SK-N-SH (cell line): ENCODE results near the gene TMOD3. TPM values are rescaled to one million over a fixed set of nuclear protein-coding genes. Genes with fewer than 3 reads are reported as not detected.

Experiments used
- CTCF ChIA-PET: fragments of 300-600, 350-600 bp; formaldehyde crosslinking; extraction: SDS; loops from one replicate; lab custom pipeline; 2021; lab: Yijun Ruan, JAX
- POLR2A ChIA-PET: fragments of 350-600 bp; sonication (Branson Sonifier 250); formaldehyde crosslinking; extraction: SDS; loops from one replicate; lab custom pipeline; 2020; ENCODE audit warnings: antibody characterized with exemption, inconsistent platforms; lab: Yijun Ruan, JAX
- DNase-seq: peaks from one replicate; pipeline ENCODE4 v3.0.0; 2012
- H2AFZ ChIP-seq: fragments of 200-600 bp; sonication (generic); 2 replicates; pipeline ENCODE4 v1.8.1; 2016; ENCODE audit warnings: antibody characterized with exemption, mild to moderate bottlenecking, low read depth
- H3F3A ChIP-seq: fragments of 200-600 bp; sonication (generic); replicated peaks from 2 replicates; pipeline ENCODE3; 2016; ENCODE audit warnings: antibody characterized with exemption, mild to moderate bottlenecking; ENCODE audit not compliant: insufficient read depth
- H3K27ac ChIP-seq, 2 experiments: fragments of 200-500 bp in 1 of 2; fragments of 200-600 bp in 1 of 2; sonication (Bioruptor generic) in 1 of 2; sonication (generic), shearing (Covaris generic) in 1 of 2; 2 replicates each; pipeline versions ENCODE4 v1.5.1 to v1.6.1; 2014 to 2016; ENCODE audit warnings: low read depth in 2 of 2, inconsistent platforms in 1 of 2, low read length in 1 of 2, mild to moderate bottlenecking in 1 of 2, mixed read lengths in 1 of 2
- H3K27me3 ChIP-seq: fragments of 200-600 bp; sonication (generic), shearing (Covaris generic); 2 replicates; pipeline ENCODE4 v1.6.1; 2016; ENCODE audit warnings: mixed run types; ENCODE audit not compliant: insufficient read depth
- H3K36me3 ChIP-seq, 2 experiments: fragments of 200-500 bp in 1 of 2; fragments of 200-600 bp in 1 of 2; sonication (Bioruptor generic) in 1 of 2; sonication (generic) in 1 of 2; replicated peaks in 1 of 2; 2 replicates each; pipeline versions ENCODE3 to v1.5.1; 2014 to 2016; ENCODE audit warnings: low read length in 1 of 2, mild to moderate bottlenecking in 1 of 2; ENCODE audit not compliant: insufficient read depth in 2 of 2, control insufficient read depth in 1 of 2
- H3K4me1 ChIP-seq, 2 experiments: fragments of 200-500 bp in 1 of 2; fragments of 200-600 bp in 1 of 2; sonication (Bioruptor generic) in 1 of 2; sonication (generic), shearing (Covaris generic) in 1 of 2; 2 replicates each; pipeline versions ENCODE4 v1.5.1 to v1.6.1; 2014 to 2016; ENCODE audit warnings: low read depth in 1 of 2, low read length in 1 of 2, mixed run types in 1 of 2; ENCODE audit not compliant: insufficient read depth in 2 of 2, control insufficient read depth in 1 of 2
- H3K4me2 ChIP-seq: fragments of 200-600 bp; sonication (generic), shearing (Covaris generic); 2 replicates; pipeline ENCODE4 v1.6.1; 2017; ENCODE audit warnings: mixed run types
- H3K4me3 ChIP-seq, 2 experiments: fragments of 200-500 bp in 1 of 2; fragments of 200-600 bp in 1 of 2; sonication (Bioruptor generic) in 1 of 2; sonication (generic), shearing (Covaris generic) in 1 of 2; 2 replicates each; pipeline versions ENCODE4 v1.5.1 to v1.8.1; 2014 to 2016; ENCODE audit warnings: low read depth in 2 of 2, inconsistent platforms in 1 of 2, low read length in 1 of 2, mild to moderate bottlenecking in 1 of 2, mixed read lengths in 1 of 2, moderate library complexity in 1 of 2
- H3K79me2 ChIP-seq: fragments of 200-600 bp; sonication (generic); 2 replicates; pipeline ENCODE4 v1.8.1; 2017; ENCODE audit warnings: mild to moderate bottlenecking; ENCODE audit not compliant: insufficient read depth
- H3K9ac ChIP-seq: fragments of 200-600 bp; sonication (generic); 2 replicates; pipeline ENCODE4 v1.6.1; 2017; ENCODE audit warnings: mixed run types
- H3K9me2 ChIP-seq: fragments of 200-600 bp; sonication (generic); 2 replicates; pipeline ENCODE4 v1.6.1; 2017; ENCODE audit warnings: mixed run types
- H3K9me3 ChIP-seq: fragments of 200-600 bp; sonication (generic); 2 replicates; pipeline ENCODE4 v1.6.1; 2017; ENCODE audit warnings: mixed run types, mild to moderate bottlenecking, moderate library complexity
- H4K20me1 ChIP-seq: fragments of 200-600 bp; sonication (generic); 2 replicates; pipeline ENCODE4 v1.6.1; 2017; ENCODE audit warnings: mild to moderate bottlenecking, mixed run types; ENCODE audit not compliant: insufficient read depth
- EZH2phosphoT487 ChIP-seq: fragments of 200-600 bp; sonication (generic); IDR thresholded peaks from 2 replicates; pipeline ENCODE4 v1.6.1; 2017; ENCODE audit warnings: low read depth, mixed run types, mild to moderate bottlenecking, antibody characterized with exemption, moderate library complexity, borderline replicate concordance
- GATA2 ChIP-seq: sonication (generic); formaldehyde crosslinking; IDR thresholded peaks from 2 replicates; pipeline ENCODE4 v1.5.0; 2020; ENCODE audit warnings: mild to moderate bottlenecking, missing genetic modification reagents
- JUND ChIP-seq: IDR thresholded peaks from 2 replicates; pipeline ENCODE4 v1.4.0; 2012
- MEF2A ChIP-seq: IDR thresholded peaks from 2 replicates; pipeline ENCODE4 v1.4.0; 2012; ENCODE audit warnings: low read depth, borderline replicate concordance
- NFIC ChIP-seq: IDR thresholded peaks from 2 replicates; pipeline ENCODE4 v1.4.0; 2012; ENCODE audit warnings: borderline replicate concordance
- RAD21 ChIP-seq: IDR thresholded peaks from 2 replicates; pipeline ENCODE4 v1.6.1; 2012; ENCODE audit warnings: mild to moderate bottlenecking, low read length
- RCOR1 ChIP-seq: fragments of 150-350 bp; IDR thresholded peaks from 2 replicates; pipeline ENCODE4 v1.6.1; 2017; ENCODE audit warnings: antibody characterized with exemption, low read length
- RFX5 ChIP-seq: IDR thresholded peaks from 2 replicates; pipeline ENCODE4 v1.6.1; 2012; ENCODE audit warnings: mild to moderate bottlenecking, improper control_type of control experiment, low read length
- TAF1 ChIP-seq: IDR thresholded peaks from 2 replicates; pipeline ENCODE4 v1.6.1; 2012; ENCODE audit warnings: low read depth, mild to moderate bottlenecking, low read length, moderate library complexity, borderline replicate concordance
- TCF12 ChIP-seq: IDR thresholded peaks from 2 replicates; pipeline ENCODE4 v1.4.0; 2012
- TEAD4 ChIP-seq: IDR thresholded peaks from 2 replicates; pipeline ENCODE4 v1.4.0; 2012; ENCODE audit warnings: mild to moderate bottlenecking, borderline replicate concordance; ENCODE audit not compliant: insufficient read depth
- YY1 ChIP-seq: IDR thresholded peaks from 2 replicates; pipeline ENCODE4 v1.4.0; 2012; ENCODE audit warnings: low read depth, mild to moderate bottlenecking
- WGBS: methylation state at CpG from one replicate; pipeline ENCODE4 v1.1.6; 2017; ENCODE audit warnings: low lambda C conversion rate; 5-methylcytosine and 5-hydroxymethylcytosine counted together
- polyA plus RNA-seq, 3 experiments: library from polyadenylated mRNA; depleted of rRNA; stranded (reverse); fragments of >200 nt; gene quantifications; 2 replicates each; pipeline ENCODE4 v1.2.3, GENCODE V29; 2012
- TF ChIP-seq, protein P1 (sequence below): fragments of 200-600 bp; sonication (generic); IDR thresholded peaks from 2 replicates; pipeline ENCODE4 v1.6.1; 2017; ENCODE audit warnings: antibody characterized with exemption, mild to moderate bottlenecking, moderate library complexity

TMOD3 gene
- polyA plus RNA-seq, 1 of the 3 experiments (the other 2 are of a cell fraction) = 6.0 TPM

DNA sequence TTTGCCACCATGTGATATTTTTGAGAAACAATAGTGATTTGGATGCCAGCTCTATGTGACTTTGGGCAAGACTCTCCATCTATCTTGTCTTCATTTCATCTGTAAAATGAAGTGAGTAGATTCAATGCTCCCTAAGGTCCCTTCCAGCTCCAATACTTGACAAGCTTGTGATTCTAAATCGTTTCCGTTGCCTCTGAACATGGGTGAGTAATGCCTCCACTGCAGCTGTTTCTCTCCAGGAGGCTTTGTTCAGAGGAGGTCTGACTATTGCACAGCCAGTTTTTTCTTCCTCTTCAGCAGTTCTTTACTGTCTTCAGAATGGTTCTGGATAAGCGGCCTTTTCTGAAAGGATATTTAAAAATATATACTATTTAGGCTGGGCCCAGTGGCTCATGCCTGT, 14.8 kb upstream of the TMOD3 start:
- peaks cover 0 to 5% of the 10 kb centered on the region in 2 experiments; a peak in 1 of 4 replicates for H3K4me1 ChIP-seq
- no peak overlapping the region for H3K9ac ChIP-seq
- TF ChIP-seq GATA2 (CRISPR knock-in tag) = no peak
- peaks cover 5 to 7% of the 10 kb centered on the region in 2 experiments for H3K36me3 ChIP-seq
- CTCF ChIA-PET = interaction anchor here (0.9 kb wide), 1 partner anchor 9 kb away, joined by 3 read pairs; no protein-coding TSS in a partner anchor
- no peaks in the 10 kb centered on the region for H3K79me2 ChIP-seq
- no peaks in the 10 kb centered on the region for H4K20me1 ChIP-seq
- H3F3A ChIP-seq = no peaks in the 10 kb centered on the region
- WGBS = 92% methylated on average over 3 of the region's 3 CpGs
- no peaks in the 10 kb centered on the region for H3K27me3 ChIP-seq
- H3K9me2 ChIP-seq = no peaks in the 10 kb centered on the region
- POLR2A ChIA-PET = no interaction called here
- no peak overlapping the region for H3K27ac ChIP-seq
- H3K9me3 ChIP-seq = no peaks in the 10 kb centered on the region
- DNase-seq = no peak
- H3K4me3 ChIP-seq = no peak overlapping the region
- no peak overlapping the region for H3K4me2 ChIP-seq
- H2AFZ ChIP-seq = no peak overlapping the region

DNA sequence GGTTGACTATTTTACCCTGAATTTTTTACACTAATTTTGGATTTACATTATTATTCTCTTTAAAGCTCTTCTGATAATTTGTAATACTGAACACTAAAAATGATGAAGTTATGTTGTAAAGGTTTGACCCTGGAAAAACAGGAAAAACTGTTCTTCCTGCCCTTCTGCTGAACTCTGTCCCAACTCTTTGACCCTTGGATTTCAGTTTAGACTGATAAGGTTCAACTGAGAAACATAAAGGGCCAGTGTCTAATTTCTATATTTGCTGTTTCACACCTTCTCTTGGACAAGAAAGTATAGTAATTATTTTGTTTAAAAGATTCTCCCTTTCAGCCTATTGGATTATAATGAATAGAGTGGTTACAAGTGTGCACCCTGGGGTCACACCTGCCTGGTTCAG, 12.8 kb upstream of the TMOD3 start:
- Histone ChIP-seq H3K9me3 (0 out of 2 replicates have a peak, but pooled peaks cover 16% of the 10 kb centered on the region), H3K4me2 (no peak overlapping the region), H3F3A (no peaks in the 10 kb centered on the region), H3K27me3 (no peaks in the 10 kb centered on the region), H3K36me3 (peaks cover 2 to 5% of the 10 kb centered on the region in 2 experiments), H3K9ac (no peak overlapping the region), H3K27ac (no peak overlapping the region), H3K79me2 (no peaks in the 10 kb centered on the region), H3K4me1 (peaks cover 0 to 5% of the 10 kb centered on the region in 2 experiments; a peak in 1 of 4 replicates), H3K9me2 (no peaks in the 10 kb centered on the region), H2AFZ (no peak overlapping the region), H4K20me1 (no peaks in the 10 kb centered on the region), H3K4me3 (no peak overlapping the region)
- ChIA-PET CTCF (interaction anchor here (0.7 to 0.9 kb wide), 2 partner anchors 15 to 411 kb away, joined by 3 to 4 read pairs; no protein-coding TSS in a partner anchor), POLR2A (no interaction called here)
- no peak for TF ChIP-seq RCOR1
- no peak for TF ChIP-seq RAD21
- TF ChIP-seq, protein P1, sequence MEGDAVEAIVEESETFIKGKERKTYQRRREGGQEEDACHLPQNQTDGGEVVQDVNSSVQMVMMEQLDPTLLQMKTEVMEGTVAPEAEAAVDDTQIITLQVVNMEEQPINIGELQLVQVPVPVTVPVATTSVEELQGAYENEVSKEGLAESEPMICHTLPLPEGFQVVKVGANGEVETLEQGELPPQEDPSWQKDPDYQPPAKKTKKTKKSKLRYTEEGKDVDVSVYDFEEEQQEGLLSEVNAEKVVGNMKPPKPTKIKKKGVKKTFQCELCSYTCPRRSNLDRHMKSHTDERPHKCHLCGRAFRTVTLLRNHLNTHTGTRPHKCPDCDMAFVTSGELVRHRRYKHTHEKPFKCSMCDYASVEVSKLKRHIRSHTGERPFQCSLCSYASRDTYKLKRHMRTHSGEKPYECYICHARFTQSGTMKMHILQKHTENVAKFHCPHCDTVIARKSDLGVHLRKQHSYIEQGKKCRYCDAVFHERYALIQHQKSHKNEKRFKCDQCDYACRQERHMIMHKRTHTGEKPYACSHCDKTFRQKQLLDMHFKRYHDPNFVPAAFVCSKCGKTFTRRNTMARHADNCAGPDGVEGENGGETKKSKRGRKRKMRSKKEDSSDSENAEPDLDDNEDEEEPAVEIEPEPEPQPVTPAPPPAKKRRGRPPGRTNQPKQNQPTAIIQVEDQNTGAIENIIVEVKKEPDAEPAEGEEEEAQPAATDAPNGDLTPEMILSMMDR = no peak
- TF ChIP-seq MEF2A = no peak
- DNase-seq = no peak

DNA sequence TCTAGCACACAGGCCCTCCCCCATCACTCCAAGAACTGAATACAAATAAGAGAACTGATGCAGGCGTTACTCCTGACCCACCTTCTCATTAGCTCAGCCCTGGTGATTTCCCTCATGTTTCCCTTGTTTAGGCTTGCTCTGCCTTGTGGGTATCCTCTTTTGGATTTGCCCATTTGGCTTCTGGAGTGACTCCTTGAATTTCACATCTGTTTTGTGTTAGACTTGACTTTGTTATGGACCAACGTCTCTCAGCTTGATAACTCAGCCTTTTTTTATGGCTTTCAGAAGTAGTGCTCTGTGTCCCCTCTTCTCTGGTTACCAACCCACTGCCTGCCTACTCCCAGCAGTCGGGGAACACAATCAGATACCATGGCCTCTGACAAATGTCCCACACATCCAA, 11.3 kb upstream of the TMOD3 start:
- Histone ChIP-seq H3K4me1 (peaks cover 0 to 5% of the 10 kb centered on the region in 2 experiments; a peak in 1 of 4 replicates), H3K4me3 (no peak overlapping the region), H3K27me3 (no peaks in the 10 kb centered on the region), H2AFZ (no peak overlapping the region), H3K9me2 (no peaks in the 10 kb centered on the region), H3K9me3 (0 out of 2 replicates have a peak, but pooled peaks cover 16% of the 10 kb centered on the region), H4K20me1 (no peaks in the 10 kb centered on the region), H3K36me3 (peaks cover 0 to 5% of the 10 kb centered on the region in 2 experiments), H3F3A (no peaks in the 10 kb centered on the region), H3K4me2 (no peak overlapping the region), H3K9ac (no peak overlapping the region), H3K79me2 (no peaks in the 10 kb centered on the region), H3K27ac (no peak overlapping the region)
- no peak for DNase-seq
- ChIA-PET POLR2A (no interaction called here), CTCF (interaction anchor here (1.3 kb wide), 1 partner anchor 42 kb away, joined by 5 read pairs; no protein-coding TSS in a partner anchor)
- WGBS = 47% methylated on average over 3 of the region's 3 CpGs
- TF ChIP-seq YY1 = no peak
- TF ChIP-seq JUND = no peak
- TF ChIP-seq NFIC = no peak
- peak; percentile 30; the same call in 1 of the 2 replicates for TF ChIP-seq TCF12
- no peak for TF ChIP-seq EZH2phosphoT487
- no peak for TF ChIP-seq TAF1
- no peak for TF ChIP-seq RFX5
- TF ChIP-seq TEAD4 = no peak
